Measurements from ENCODE around the gene CCDC47.

Gene CCDC47

DNA sequence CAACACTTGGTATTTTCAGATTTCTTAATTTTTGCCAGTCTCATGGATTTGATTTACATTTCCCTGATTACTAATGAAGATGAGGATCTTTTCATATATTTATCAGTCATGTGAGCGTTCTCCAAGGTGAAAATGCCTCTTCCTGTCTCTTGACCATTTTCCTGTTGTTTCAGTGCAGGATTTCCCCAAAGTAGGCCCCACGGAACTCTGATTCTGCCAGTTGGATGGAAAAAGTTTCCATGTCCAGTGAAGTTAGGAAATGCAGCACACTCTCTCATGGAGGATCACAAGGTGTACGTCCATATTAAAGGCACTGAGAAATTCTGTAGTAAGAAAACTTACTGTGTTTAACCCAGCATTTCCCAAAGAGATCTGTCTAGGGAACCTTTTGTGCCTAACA, 57.0 kb downstream of the CCDC47 start:
- Histone ChIP-seq H3K36me3 (ENCODE audit: control insufficient read depth, low read length) (peaks cover 22% of the 10 kb centered on the region), H3K4me1 (ENCODE audit: control insufficient read depth, low read length) (no peaks in the 10 kb centered on the region), H3K27ac (ENCODE audit: low read depth, low read length) (no peak overlapping the region), H3K9me2 (replicated peaks; ENCODE audit: control insufficient read depth, low read length) (no peaks in the 10 kb centered on the region), H3K4me2 (ENCODE audit: low read length) (no peak overlapping the region), H4K20me1 (ENCODE audit: control insufficient read depth, insufficient read depth, low read depth, low read length) (no peaks in the 10 kb centered on the region), H3K9me3 (ENCODE audit: control insufficient read depth, insufficient read depth, low read length) (no peaks in the 10 kb centered on the region), H3K4me3 (ENCODE audit: low read length) (no peak overlapping the region), H3K27me3 (ENCODE audit: control insufficient read depth, low read length) (no peaks in the 10 kb centered on the region), H3K79me2 (ENCODE audit: control insufficient read depth, low read length) (no peaks in the 10 kb centered on the region), H3F3A (ENCODE audit: control insufficient read depth, insufficient read depth) (no peaks in the 10 kb centered on the region)
- TF ChIP-seq EZH2phosphoT487 (IDR thresholded peaks at IDR 0.05; ENCODE audit: borderline replicate concordance, low read length): no peak
- TF ChIP-seq, protein P1, sequence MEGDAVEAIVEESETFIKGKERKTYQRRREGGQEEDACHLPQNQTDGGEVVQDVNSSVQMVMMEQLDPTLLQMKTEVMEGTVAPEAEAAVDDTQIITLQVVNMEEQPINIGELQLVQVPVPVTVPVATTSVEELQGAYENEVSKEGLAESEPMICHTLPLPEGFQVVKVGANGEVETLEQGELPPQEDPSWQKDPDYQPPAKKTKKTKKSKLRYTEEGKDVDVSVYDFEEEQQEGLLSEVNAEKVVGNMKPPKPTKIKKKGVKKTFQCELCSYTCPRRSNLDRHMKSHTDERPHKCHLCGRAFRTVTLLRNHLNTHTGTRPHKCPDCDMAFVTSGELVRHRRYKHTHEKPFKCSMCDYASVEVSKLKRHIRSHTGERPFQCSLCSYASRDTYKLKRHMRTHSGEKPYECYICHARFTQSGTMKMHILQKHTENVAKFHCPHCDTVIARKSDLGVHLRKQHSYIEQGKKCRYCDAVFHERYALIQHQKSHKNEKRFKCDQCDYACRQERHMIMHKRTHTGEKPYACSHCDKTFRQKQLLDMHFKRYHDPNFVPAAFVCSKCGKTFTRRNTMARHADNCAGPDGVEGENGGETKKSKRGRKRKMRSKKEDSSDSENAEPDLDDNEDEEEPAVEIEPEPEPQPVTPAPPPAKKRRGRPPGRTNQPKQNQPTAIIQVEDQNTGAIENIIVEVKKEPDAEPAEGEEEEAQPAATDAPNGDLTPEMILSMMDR (IDR thresholded peaks at IDR 0.05; ENCODE audit: low read depth, low read length, poor library complexity, severe bottlenecking): no peak

DNA sequence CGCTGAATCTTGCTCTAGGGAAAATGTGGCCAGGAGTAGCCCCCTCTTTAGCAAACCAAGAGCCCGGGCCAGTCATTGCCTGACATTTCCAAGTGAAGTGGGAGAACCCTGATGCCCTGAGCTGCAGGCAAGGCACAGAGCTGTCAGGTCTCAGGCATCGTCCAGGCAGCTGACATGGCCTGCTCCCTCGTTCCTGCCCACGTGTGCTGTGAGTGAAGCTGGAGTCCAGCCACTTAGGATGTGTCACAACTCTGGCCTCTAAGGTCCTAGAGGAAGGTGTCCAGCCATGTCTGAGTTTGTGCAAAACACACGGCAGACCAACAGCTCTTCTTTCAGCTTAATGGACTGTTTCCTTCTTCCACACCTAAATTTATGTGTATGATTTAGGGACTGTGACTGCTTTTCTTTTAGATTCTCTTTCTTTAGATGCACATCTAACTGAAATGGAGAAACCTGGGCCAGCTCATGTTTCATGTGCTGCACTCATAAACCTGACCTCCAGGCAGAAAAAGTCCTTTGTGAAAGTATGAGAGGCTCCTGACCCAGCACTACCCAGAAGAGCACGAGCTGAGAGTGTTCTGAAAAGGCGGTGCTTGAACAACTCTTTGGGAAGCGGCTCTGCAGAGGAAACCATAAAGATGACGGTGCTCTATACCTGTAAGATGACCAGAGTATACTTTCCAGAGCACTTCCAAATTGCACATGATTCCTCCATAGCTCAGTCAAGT, 58.7 kb downstream of the CCDC47 start:
- Histone ChIP-seq H3K27ac (ENCODE audit: low read depth, low read length) (no peak overlapping the region), H3K79me2 (ENCODE audit: control insufficient read depth, low read length) (no peaks in the 10 kb centered on the region), H3K9me2 (replicated peaks; ENCODE audit: control insufficient read depth, low read length) (no peaks in the 10 kb centered on the region), H4K20me1 (ENCODE audit: control insufficient read depth, insufficient read depth, low read depth, low read length) (peaks cover 3% of the 10 kb centered on the region; the same call in 1 of the 2 replicates), H3K4me1 (ENCODE audit: control insufficient read depth, low read length) (no peaks in the 10 kb centered on the region), H3K27me3 (ENCODE audit: control insufficient read depth, low read length) (no peaks in the 10 kb centered on the region), H3K4me2 (ENCODE audit: low read length) (no peak overlapping the region), H3K4me3 (ENCODE audit: low read length) (no peak overlapping the region), H3K36me3 (ENCODE audit: control insufficient read depth, low read length) (peaks cover 33% of the 10 kb centered on the region), H3F3A (ENCODE audit: control insufficient read depth, insufficient read depth) (no peaks in the 10 kb centered on the region; the same call in 1 of the 2 replicates), H3K9me3 (ENCODE audit: control insufficient read depth, insufficient read depth, low read length) (no peaks in the 10 kb centered on the region)
- TF ChIP-seq, protein P1 (IDR thresholded peaks at IDR 0.05; ENCODE audit: low read depth, low read length, poor library complexity, severe bottlenecking): no peak

DNA sequence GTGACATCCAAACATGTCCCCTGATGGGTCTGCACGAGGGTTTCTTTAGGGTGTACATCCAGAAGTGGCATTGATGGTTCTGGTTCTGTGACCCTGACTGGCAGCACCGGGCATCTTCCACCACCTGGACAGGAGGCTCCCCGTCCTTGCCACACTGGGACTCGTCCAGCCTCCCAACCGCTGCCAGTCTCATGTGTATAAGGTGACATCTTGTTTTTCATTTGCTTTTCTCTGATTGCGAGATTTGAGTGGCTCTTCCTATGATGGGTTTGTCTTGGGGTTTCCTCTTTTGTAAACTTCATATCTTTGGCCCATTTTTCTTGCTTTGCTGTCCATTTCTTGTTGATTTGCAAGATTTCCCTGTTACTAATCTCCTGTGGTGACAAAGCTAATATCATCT, 64.3 kb downstream of the CCDC47 start:
- H4K20me1 ChIP-seq (ENCODE audit: control insufficient read depth, insufficient read depth, low read depth, low read length): peaks cover 3% of the 10 kb centered on the region; the same call in 1 of the 2 replicates
- H3K27ac ChIP-seq (ENCODE audit: low read depth, low read length): no peak overlapping the region
- TF ChIP-seq, protein P1 (IDR thresholded peaks at IDR 0.05; ENCODE audit: low read depth, low read length, poor library complexity, severe bottlenecking): no peak
- no peak for TF ChIP-seq EZH2phosphoT487 (IDR thresholded peaks at IDR 0.05; ENCODE audit: borderline replicate concordance, low read length)
- H3K4me1 ChIP-seq (ENCODE audit: control insufficient read depth, low read length): peaks cover 24% of the 10 kb centered on the region
- no peaks in the 10 kb centered on the region for H3K27me3 ChIP-seq (ENCODE audit: control insufficient read depth, low read length)
- H3F3A ChIP-seq (ENCODE audit: control insufficient read depth, insufficient read depth): peaks cover 13% of the 10 kb centered on the region
- no peak overlapping the region for H3K4me3 ChIP-seq (ENCODE audit: low read length)
- no peaks in the 10 kb centered on the region for H3K9me2 ChIP-seq (replicated peaks; ENCODE audit: control insufficient read depth, low read length)
- peaks cover 8% of the 10 kb centered on the region for H3K79me2 ChIP-seq (ENCODE audit: control insufficient read depth, low read length)
- H3K9me3 ChIP-seq (ENCODE audit: control insufficient read depth, insufficient read depth, low read length): no peaks in the 10 kb centered on the region
- H3K36me3 ChIP-seq (ENCODE audit: control insufficient read depth, low read length): peaks cover 58% of the 10 kb centered on the region
- no peak overlapping the region for H3K4me2 ChIP-seq (ENCODE audit: low read length)

Measured in DOHH2 (cell line).